ENCODE data around the gene SH3TC1.

DNA sequence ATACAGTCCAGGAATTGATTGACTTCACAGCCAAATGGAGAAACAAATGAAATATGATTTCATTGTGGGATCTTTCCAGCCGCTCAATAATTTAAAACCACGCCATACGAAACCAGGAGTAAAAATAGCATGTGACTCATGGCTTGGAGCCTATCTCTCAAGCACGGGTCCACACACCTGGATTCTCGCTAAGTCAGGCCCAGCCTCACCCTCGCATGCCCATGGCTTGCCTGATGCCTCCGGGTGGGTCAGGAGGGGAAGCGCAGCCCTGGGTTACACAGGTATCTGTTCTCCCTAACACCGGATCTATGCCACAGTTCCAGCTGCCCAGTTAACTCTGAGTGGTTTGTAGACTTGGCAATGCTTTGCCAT is 34.9 kb upstream of the SH3TC1 start:
- TF ChIP-seq, protein P1, sequence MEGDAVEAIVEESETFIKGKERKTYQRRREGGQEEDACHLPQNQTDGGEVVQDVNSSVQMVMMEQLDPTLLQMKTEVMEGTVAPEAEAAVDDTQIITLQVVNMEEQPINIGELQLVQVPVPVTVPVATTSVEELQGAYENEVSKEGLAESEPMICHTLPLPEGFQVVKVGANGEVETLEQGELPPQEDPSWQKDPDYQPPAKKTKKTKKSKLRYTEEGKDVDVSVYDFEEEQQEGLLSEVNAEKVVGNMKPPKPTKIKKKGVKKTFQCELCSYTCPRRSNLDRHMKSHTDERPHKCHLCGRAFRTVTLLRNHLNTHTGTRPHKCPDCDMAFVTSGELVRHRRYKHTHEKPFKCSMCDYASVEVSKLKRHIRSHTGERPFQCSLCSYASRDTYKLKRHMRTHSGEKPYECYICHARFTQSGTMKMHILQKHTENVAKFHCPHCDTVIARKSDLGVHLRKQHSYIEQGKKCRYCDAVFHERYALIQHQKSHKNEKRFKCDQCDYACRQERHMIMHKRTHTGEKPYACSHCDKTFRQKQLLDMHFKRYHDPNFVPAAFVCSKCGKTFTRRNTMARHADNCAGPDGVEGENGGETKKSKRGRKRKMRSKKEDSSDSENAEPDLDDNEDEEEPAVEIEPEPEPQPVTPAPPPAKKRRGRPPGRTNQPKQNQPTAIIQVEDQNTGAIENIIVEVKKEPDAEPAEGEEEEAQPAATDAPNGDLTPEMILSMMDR (IDR thresholded peaks at IDR 0.05): no peak
- TF ChIP-seq POLR2A (IDR thresholded peaks at IDR 0.05): no peak

Data from adrenal gland (tissue), 5 donors.